Loucy (cell line): Measurements from ENCODE around the gene STAU1.

Source experiments
- EZH2phosphoT487 ChIP-seq: fragments of 200-600 bp; IDR thresholded peaks from 2 replicates; pipeline ENCODE4 v1.6.1; 2018; ENCODE audit warnings: antibody characterized with exemption, mild to moderate bottlenecking, moderate library complexity, borderline replicate concordance
- TF ChIP-seq, protein P1 (sequence below): fragments of 200-600 bp; sonication (generic); conservative IDR thresholded peaks from 2 replicates; pipeline ENCODE4 v1.5.1; 2014; ENCODE audit warnings: mild to moderate bottlenecking, antibody characterized with exemption, low read length

- TF ChIP-seq, protein P1, sequence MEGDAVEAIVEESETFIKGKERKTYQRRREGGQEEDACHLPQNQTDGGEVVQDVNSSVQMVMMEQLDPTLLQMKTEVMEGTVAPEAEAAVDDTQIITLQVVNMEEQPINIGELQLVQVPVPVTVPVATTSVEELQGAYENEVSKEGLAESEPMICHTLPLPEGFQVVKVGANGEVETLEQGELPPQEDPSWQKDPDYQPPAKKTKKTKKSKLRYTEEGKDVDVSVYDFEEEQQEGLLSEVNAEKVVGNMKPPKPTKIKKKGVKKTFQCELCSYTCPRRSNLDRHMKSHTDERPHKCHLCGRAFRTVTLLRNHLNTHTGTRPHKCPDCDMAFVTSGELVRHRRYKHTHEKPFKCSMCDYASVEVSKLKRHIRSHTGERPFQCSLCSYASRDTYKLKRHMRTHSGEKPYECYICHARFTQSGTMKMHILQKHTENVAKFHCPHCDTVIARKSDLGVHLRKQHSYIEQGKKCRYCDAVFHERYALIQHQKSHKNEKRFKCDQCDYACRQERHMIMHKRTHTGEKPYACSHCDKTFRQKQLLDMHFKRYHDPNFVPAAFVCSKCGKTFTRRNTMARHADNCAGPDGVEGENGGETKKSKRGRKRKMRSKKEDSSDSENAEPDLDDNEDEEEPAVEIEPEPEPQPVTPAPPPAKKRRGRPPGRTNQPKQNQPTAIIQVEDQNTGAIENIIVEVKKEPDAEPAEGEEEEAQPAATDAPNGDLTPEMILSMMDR, result no peak
- TF ChIP-seq EZH2phosphoT487, result no peak
Observed at GRCh38 chr20:49115564-49115963, 72.6 kb downstream of the STAU1 start.
